OCI-LY1 (cell line): Measurements from ENCODE around the gene DENND1A.

ENCODE experiments used
- H2AFZ ChIP-seq: fragments of 200-600 bp; sonication (generic), shearing (Covaris generic); 2 replicates; pipeline ENCODE4 v1.6.0; 2014; ENCODE audit warnings: antibody characterized with exemption, mild to moderate bottlenecking, low read length
- H3F3A ChIP-seq: fragments of 200-600 bp; sonication (generic), shearing (Covaris generic); 2 replicates; pipeline ENCODE4 v1.6.0; 2014; ENCODE audit warnings: mild to moderate bottlenecking, antibody characterized with exemption, low read length, moderate library complexity; ENCODE audit not compliant: insufficient read depth
- H3K27ac ChIP-seq: fragments of 200-600 bp; sonication (generic); 2 replicates; pipeline ENCODE4 v1.5.1; 2014; ENCODE audit warnings: low read length, mixed run types, mild to moderate bottlenecking, low read depth; ENCODE audit not compliant: poor library complexity, severe bottlenecking
- H3K27me3 ChIP-seq: fragments of 200-600 bp; sonication (generic); 2 replicates; pipeline ENCODE4 v1.6.0; 2014; ENCODE audit warnings: antibody characterized with exemption, mild to moderate bottlenecking, low read length, moderate library complexity; ENCODE audit not compliant: insufficient read depth
- H3K36me3 ChIP-seq: fragments of 200-600 bp; sonication (generic); 2 replicates; pipeline ENCODE4 v1.6.1; 2014; ENCODE audit warnings: mild to moderate bottlenecking, antibody characterized with exemption, low read length, moderate library complexity, mixed read lengths; ENCODE audit not compliant: insufficient read depth
- H3K4me1 ChIP-seq: fragments of 200-600 bp; sonication (generic); 2 replicates; pipeline ENCODE4 v1.5.1; 2014; ENCODE audit warnings: mild to moderate bottlenecking, low read length, moderate library complexity; ENCODE audit not compliant: insufficient read depth, severe bottlenecking
- H3K4me2 ChIP-seq: fragments of 200-600 bp; sonication (generic), shearing (Covaris generic); 2 replicates; pipeline ENCODE4 v1.6.1; 2014; ENCODE audit warnings: low read length
- H3K4me3 ChIP-seq: fragments of 200-600 bp; sonication (generic); 2 replicates; pipeline ENCODE4 v1.5.1; 2014; ENCODE audit warnings: low read length, low read depth, mild to moderate bottlenecking, mixed read lengths; ENCODE audit not compliant: poor library complexity, severe bottlenecking
- H3K79me2 ChIP-seq: fragments of 200-600 bp; shearing (Covaris generic); 2 replicates; pipeline ENCODE4 v1.6.1; 2016; ENCODE audit warnings: mixed run types, low read length, mixed read lengths; ENCODE audit not compliant: insufficient read depth
- H3K9ac ChIP-seq: fragments of 200-600 bp; sonication (generic), shearing (Covaris generic); 2 replicates; pipeline ENCODE4 v1.6.1; 2014; ENCODE audit warnings: mild to moderate bottlenecking, low read length, mixed read lengths
- H3K9me2 ChIP-seq: fragments of 200-600 bp; sonication (generic), shearing (Covaris generic); 2 replicates; pipeline ENCODE4 v1.6.1; 2014; ENCODE audit warnings: low read depth, mild to moderate bottlenecking, low read length, mixed read lengths
- H3K9me3 ChIP-seq: fragments of 200-600 bp; shearing (Covaris generic); 2 replicates; pipeline ENCODE4 v1.6.1; 2014; ENCODE audit warnings: low read length, mixed read lengths
- H4K20me1 ChIP-seq: fragments of 200-600 bp; sonication (generic), shearing (Covaris generic); 2 replicates; pipeline ENCODE4 v1.6.0; 2016; ENCODE audit warnings: mild to moderate bottlenecking, low read length; ENCODE audit not compliant: insufficient read depth
- EZH2 ChIP-seq: fragments of 200-600 bp; sonication (generic), shearing (Covaris generic); IDR thresholded peaks from 2 replicates; pipeline ENCODE4 v1.8.0; 2017; ENCODE audit warnings: borderline replicate concordance, mixed run types, mild to moderate bottlenecking, antibody characterized with exemption, low read length, moderate library complexity, mixed read lengths
- TF ChIP-seq, protein P1 (sequence below): fragments of 200-600 bp; sonication (generic), shearing (Covaris generic); IDR thresholded peaks from 2 replicates; pipeline ENCODE4 v1.5.1; 2017; ENCODE audit warnings: mild to moderate bottlenecking, antibody characterized with exemption, low read length, moderate library complexity, mixed read lengths

The DENND1A gene

DNA sequence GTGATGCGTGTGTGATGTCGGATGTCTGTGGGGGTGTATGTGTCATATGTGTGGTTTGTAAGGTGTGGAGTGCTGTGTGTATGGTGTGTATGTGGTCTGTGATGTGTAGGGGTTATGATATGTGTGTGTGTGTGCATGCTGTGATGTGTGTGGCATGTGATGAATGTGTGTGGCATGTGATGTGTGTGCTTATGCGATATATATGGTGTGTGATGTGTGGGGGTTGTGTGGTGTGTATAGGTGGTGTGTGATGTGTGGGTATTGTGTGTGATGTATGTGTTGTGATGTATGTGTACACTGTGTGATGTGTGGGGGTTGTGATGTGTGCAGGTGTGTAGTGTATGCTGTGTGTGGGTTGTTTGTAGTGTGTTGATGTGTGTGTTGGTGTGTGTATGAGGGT, 583.1 kb downstream of the DENND1A start:
- H3K4me1 ChIP-seq, result peaks cover 64% of the 10 kb centered on the region
- no peaks in the 10 kb centered on the region for H3K36me3 ChIP-seq
- no peaks in the 10 kb centered on the region for H3K9me3 ChIP-seq
- H3K4me2 ChIP-seq, result no peak overlapping the region
- no peak overlapping the region for H3K4me3 ChIP-seq
- no peaks in the 10 kb centered on the region for H3K79me2 ChIP-seq
- TF ChIP-seq, protein P1, sequence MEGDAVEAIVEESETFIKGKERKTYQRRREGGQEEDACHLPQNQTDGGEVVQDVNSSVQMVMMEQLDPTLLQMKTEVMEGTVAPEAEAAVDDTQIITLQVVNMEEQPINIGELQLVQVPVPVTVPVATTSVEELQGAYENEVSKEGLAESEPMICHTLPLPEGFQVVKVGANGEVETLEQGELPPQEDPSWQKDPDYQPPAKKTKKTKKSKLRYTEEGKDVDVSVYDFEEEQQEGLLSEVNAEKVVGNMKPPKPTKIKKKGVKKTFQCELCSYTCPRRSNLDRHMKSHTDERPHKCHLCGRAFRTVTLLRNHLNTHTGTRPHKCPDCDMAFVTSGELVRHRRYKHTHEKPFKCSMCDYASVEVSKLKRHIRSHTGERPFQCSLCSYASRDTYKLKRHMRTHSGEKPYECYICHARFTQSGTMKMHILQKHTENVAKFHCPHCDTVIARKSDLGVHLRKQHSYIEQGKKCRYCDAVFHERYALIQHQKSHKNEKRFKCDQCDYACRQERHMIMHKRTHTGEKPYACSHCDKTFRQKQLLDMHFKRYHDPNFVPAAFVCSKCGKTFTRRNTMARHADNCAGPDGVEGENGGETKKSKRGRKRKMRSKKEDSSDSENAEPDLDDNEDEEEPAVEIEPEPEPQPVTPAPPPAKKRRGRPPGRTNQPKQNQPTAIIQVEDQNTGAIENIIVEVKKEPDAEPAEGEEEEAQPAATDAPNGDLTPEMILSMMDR, result no peak
- no peak for TF ChIP-seq EZH2
- H3K27ac ChIP-seq, result peak overlapping the region; percentile 100
- peaks cover 11% of the 10 kb centered on the region; the same call in 1 of the 2 replicates for H3F3A ChIP-seq
- no peaks in the 10 kb centered on the region for H3K9me2 ChIP-seq
- no peaks in the 10 kb centered on the region for H4K20me1 ChIP-seq
- H3K27me3 ChIP-seq, result no peaks in the 10 kb centered on the region
- H2AFZ ChIP-seq, result no peak overlapping the region
- no peak overlapping the region for H3K9ac ChIP-seq

DNA sequence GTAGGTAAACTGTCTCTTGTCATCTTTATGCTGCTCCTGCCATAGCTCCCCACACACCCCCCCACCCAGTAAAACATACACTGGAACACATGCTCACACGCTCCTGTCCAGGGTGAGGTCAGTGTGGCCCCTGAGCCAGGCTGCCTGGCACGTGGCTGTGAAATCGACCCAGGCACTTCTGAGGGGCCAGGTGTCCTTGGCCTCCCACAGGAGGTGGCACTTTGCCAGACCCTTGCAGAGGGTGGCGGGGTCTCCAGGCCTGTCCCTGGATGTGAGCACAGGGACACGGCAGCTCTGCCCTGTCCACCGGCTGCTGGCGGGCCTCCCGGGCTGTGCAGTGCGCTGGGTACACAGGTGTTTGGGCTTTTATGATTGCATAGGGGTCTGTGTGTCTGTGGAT, 583.9 kb downstream of the DENND1A start:
- Histone ChIP-seq H3K9me2 (no peaks in the 10 kb centered on the region), H3K27ac (peak overlapping the region; percentile 100), H3K9me3 (no peaks in the 10 kb centered on the region), H3K79me2 (no peaks in the 10 kb centered on the region), H3K36me3 (no peaks in the 10 kb centered on the region), H3F3A (peaks cover 11% of the 10 kb centered on the region; the same call in 1 of the 2 replicates), H3K4me3 (no peak overlapping the region), H3K9ac (peak overlapping the region; percentile 41; the same call in 1 of the 2 replicates), H3K4me2 (peak overlapping the region; percentile 20; the same call in 1 of the 2 replicates), H2AFZ (no peak overlapping the region), H4K20me1 (no peaks in the 10 kb centered on the region), H3K27me3 (no peaks in the 10 kb centered on the region), H3K4me1 (peaks cover 72% of the 10 kb centered on the region)
- TF ChIP-seq EZH2, result no peak
- TF ChIP-seq, protein P1, result no peak

DNA sequence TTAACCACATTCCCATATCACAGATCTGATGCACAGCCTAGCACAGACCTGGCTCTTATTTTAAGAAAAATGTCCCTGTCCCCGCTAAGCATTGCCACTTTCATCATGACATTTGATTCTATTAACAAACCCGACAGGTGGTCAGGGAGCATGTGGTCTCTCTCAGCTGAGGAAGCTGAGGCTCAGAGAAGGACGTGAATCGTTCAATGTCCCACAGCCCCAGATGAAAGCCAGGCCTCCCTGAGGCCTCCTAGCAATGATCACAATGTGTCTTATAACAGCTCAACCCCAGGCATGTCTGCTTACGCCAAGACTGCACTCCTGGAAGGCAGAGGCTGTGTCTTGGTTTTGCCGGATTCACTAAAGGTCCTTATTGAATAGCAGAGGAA, 584.4 kb downstream of the DENND1A start:
- H3K4me3 ChIP-seq, result no peak overlapping the region
- no peaks in the 10 kb centered on the region for H3K36me3 ChIP-seq
- H3K27me3 ChIP-seq, result no peaks in the 10 kb centered on the region
- no peaks in the 10 kb centered on the region for H4K20me1 ChIP-seq
- H3K79me2 ChIP-seq, result no peaks in the 10 kb centered on the region
- H3K4me1 ChIP-seq, result peaks cover 76% of the 10 kb centered on the region
- H3K27ac ChIP-seq, result peak overlapping the region; percentile 100
- no peaks in the 10 kb centered on the region for H3K9me3 ChIP-seq
- H3K9me2 ChIP-seq, result no peaks in the 10 kb centered on the region
- no peak overlapping the region for H2AFZ ChIP-seq
- peak overlapping the region; percentile 20; the same call in 1 of the 2 replicates for H3K4me2 ChIP-seq
- H3K9ac ChIP-seq, result peak overlapping the region; percentile 41; the same call in 1 of the 2 replicates
- TF ChIP-seq, protein P1, result no peak
- TF ChIP-seq EZH2, result no peak
- H3F3A ChIP-seq, result peaks cover 11% of the 10 kb centered on the region; the same call in 1 of the 2 replicates
